Tibial nerve (tissue), 4 donors: ENCODE measurements around the gene RNF20. TPM values are rescaled to one million over a fixed set of nuclear protein-coding genes. Genes with fewer than 3 reads are reported as not detected.

Source experiments
- DNase-seq, 2 donors: peaks; one replicate each; pipeline ENCODE4 v3.0.0-alpha.2; 2019; ENCODE audit warnings: low spot score in 2 of 2
- H3K27ac ChIP-seq, 4 donors: fragments of 200-600 bp; sonication (generic) in 3 of 4; one replicate each; pipeline ENCODE4 v1.5.1; 2017 to 2019; ENCODE audit warnings: mild to moderate bottlenecking in 1 of 4
- H3K27me3 ChIP-seq, 2 donors: fragments of 200-600 bp; sonication (generic) in 1 of 2; one replicate each; pipeline versions ENCODE4 v1.5.1 to v1.6.0; 2017 to 2019
- H3K36me3 ChIP-seq, 3 donors: fragments of 200-600 bp; sonication (generic); one replicate each; pipeline ENCODE4 v1.5.1; 2018 to 2019
- H3K4me1 ChIP-seq, 4 donors: fragments of 200-600 bp; sonication (generic) in 3 of 4; one replicate each; pipeline ENCODE4 v1.5.1; 2017 to 2019
- H3K4me3 ChIP-seq, 4 donors: fragments of 200-600 bp; sonication (generic) in 3 of 4; one replicate each; pipeline ENCODE4 v1.5.1; 2017 to 2019; ENCODE audit warnings: mild to moderate bottlenecking in 1 of 4, moderate library complexity in 1 of 4
- H3K9me3 ChIP-seq, 4 donors: fragments of 200-600 bp; sonication (generic) in 3 of 4; one replicate each; pipeline ENCODE4 v1.5.1; 2017 to 2019
- CTCF ChIP-seq, 5 experiments: fragments of 200-600 bp in 3 of 5; fragments of 450-650 bp in 2 of 5; sonication (generic) in 3 of 5; IDR thresholded peaks; one replicate each; pipeline ENCODE4 v1.5.1; 2016 to 2019; ENCODE audit warnings: antibody characterized with exemption in 5 of 5, mild to moderate bottlenecking in 3 of 5, moderate library complexity in 2 of 5
- EP300 ChIP-seq, 2 donors: sonication (generic); formaldehyde crosslinking; IDR thresholded peaks; one replicate each; pipeline ENCODE4 v1.6.1; 2017; ENCODE audit warnings: antibody characterized with exemption in 2 of 2, mild to moderate bottlenecking in 1 of 2
- POLR2A ChIP-seq, 2 donors: fragments of 450-650 bp; IDR thresholded peaks; one replicate each; pipeline ENCODE4 v1.6.1; 2017; ENCODE audit warnings: antibody characterized with exemption in 2 of 2, mild to moderate bottlenecking in 2 of 2, moderate library complexity in 2 of 2
- WGBS, 2 donors: methylation state at CpG; one replicate each; pipeline ENCODE4 v1.1.5; 2018; 5-methylcytosine and 5-hydroxymethylcytosine counted together
- total RNA-seq, 4 donors: library from RNA; depleted of rRNA; stranded (reverse); fragments of >200 nt; gene quantifications; one replicate each; pipeline ENCODE4 v1.1.0, GENCODE V29; 2016

Gene RNF20
- total RNA-seq, 4 donors from 2014 or later, result 17.8 to 28.5 (median 23.8) TPM

- Histone ChIP-seq H3K36me3 (peaks cover 8 to 100% (median 26%) of the 10 kb centered on the region in 3 donors), H3K27ac (no peak overlapping the region), H3K27me3 (no peaks in the 10 kb centered on the region), H3K4me3 (no peak overlapping the region), H3K4me1 (no peaks in the 10 kb centered on the region), H3K9me3 (peaks cover 0 to 15% (median 0%) of the 10 kb centered on the region in 4 donors)
- WGBS, 2 donors, result 97 to 100% methylated on average over 1 of the region's 1 CpG
- TF ChIP-seq CTCF (IDR thresholded peaks at IDR 0.05) (no peak), EP300 (IDR thresholded peaks at IDR 0.05) (no peak), POLR2A (IDR thresholded peaks at IDR 0.05) (no peak)
- DNase-seq, result no peak
Observed at GRCh38 chr9:101561740-101562139, 28.1 kb downstream of the RNF20 start.

- H3K4me3 ChIP-seq, result no peak overlapping the region
Observed at GRCh38 chr9:101562966-101563365, 29.3 kb downstream of the RNF20 start.

GRCh38 chr9:101564252-101564651 is 30.6 kb downstream of the RNF20 start:
- Histone ChIP-seq H3K27ac (no peak overlapping the region), H3K4me1 (no peaks in the 10 kb centered on the region), H3K9me3 (peaks cover 0 to 3% (median 0%) of the 10 kb centered on the region in 4 donors), H3K36me3 (peaks cover 5 to 88% (median 19%) of the 10 kb centered on the region in 3 donors), H3K4me3 (no peak overlapping the region), H3K27me3 (no peaks in the 10 kb centered on the region)
- TF ChIP-seq POLR2A (IDR thresholded peaks at IDR 0.05), result no peak
- no peak for TF ChIP-seq EP300 (IDR thresholded peaks at IDR 0.05)
- no peak for TF ChIP-seq CTCF (IDR thresholded peaks at IDR 0.05)
- DNase-seq, result no peak

More at GRCh38 chr9:101562966-101563365, 29.3 kb downstream of the RNF20 start:
- no peaks in the 10 kb centered on the region for H3K4me1 ChIP-seq
- no peak for TF ChIP-seq EP300 (IDR thresholded peaks at IDR 0.05)
- H3K36me3 ChIP-seq, result peaks cover 8 to 97% (median 19%) of the 10 kb centered on the region in 3 donors
- no peak overlapping the region for H3K27ac ChIP-seq
- DNase-seq, result no peak
- H3K9me3 ChIP-seq, result peaks cover 0 to 14% (median 0%) of the 10 kb centered on the region in 4 donors
- 53 to 58% methylated on average over 1 of the region's 1 CpG for WGBS, 2 donors
- no peaks in the 10 kb centered on the region for H3K27me3 ChIP-seq

- WGBS, 2 donors, result 85 to 87% methylated on average over 5 of the region's 5 CpGs
- Histone ChIP-seq H3K4me3 (no peak overlapping the region), H3K36me3 (peaks cover 0 to 76% (median 13%) of the 10 kb centered on the region in 3 donors), H3K27ac (no peak overlapping the region), H3K27me3 (no peaks in the 10 kb centered on the region), H3K4me1 (no peaks in the 10 kb centered on the region), H3K9me3 (no peaks in the 10 kb centered on the region)
- DNase-seq, result no peak
- TF ChIP-seq EP300 (IDR thresholded peaks at IDR 0.05) (no peak), POLR2A (IDR thresholded peaks at IDR 0.05) (no peak), CTCF (IDR thresholded peaks at IDR 0.05) (no peak)
Observed at GRCh38 chr9:101566904-101567724, 33.5 kb downstream of the RNF20 start.

- no peak for DNase-seq
- Histone ChIP-seq H3K4me3 (no peak overlapping the region), H3K9me3 (no peaks in the 10 kb centered on the region), H3K27me3 (no peaks in the 10 kb centered on the region), H3K27ac (no peak overlapping the region), H3K36me3 (peaks cover 0 to 70% (median 6%) of the 10 kb centered on the region in 3 donors), H3K4me1 (no peaks in the 10 kb centered on the region)
- TF ChIP-seq POLR2A (IDR thresholded peaks at IDR 0.05), result no peak
- no peak for TF ChIP-seq CTCF (IDR thresholded peaks at IDR 0.05)
- no peak for TF ChIP-seq EP300 (IDR thresholded peaks at IDR 0.05)
- 91 to 93% methylated on average over 3 of the region's 3 CpGs for WGBS, 2 donors
Observed at GRCh38 chr9:101567725-101568350, 34.2 kb downstream of the RNF20 start.
